ELF-1 (cell line): ENCODE measurements around the gene SPATA12.

Experiments used
- DNase-seq: peaks from one replicate; pipeline ENCODE4 v3.0.0-alpha.2; 2016; ENCODE audit warnings: low read depth, low spot score

The SPATA12 gene

GRCh38 chr3:57052662-57053061, 7.8 kb upstream of the SPATA12 start:
- DNase-seq = peak; percentile 61

DNA sequence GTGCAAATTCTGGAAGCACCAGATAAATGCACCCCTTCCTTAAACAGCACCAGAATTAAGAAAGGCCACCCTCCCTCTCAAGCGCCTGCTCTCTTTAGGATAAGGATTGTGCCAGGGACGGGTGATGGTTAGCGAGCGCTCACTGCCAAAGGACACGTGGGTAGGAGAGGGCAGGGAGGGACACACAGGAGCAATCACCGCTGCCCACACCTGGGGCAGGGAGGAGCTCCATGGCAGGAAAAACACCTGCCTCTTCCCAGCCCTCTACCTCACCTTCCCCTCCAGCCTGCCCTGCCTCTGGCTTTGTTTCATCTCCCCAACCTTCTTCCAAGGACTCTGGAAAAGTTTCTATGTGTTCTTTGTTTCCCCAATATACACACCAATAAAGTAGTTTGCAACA, 7.3 kb upstream of the SPATA12 start:
- DNase-seq = no peak

GRCh38 chr3:57057351-57057750, 3.1 kb upstream of the SPATA12 start:
- no peak for DNase-seq

GRCh38 chr3:57059411-57059810, 1.1 kb upstream of the SPATA12 start:
- peak; percentile 46 for DNase-seq

- no peak for DNase-seq
These were observed 1.1 kb downstream of the SPATA12 start for GRCh38 chr3:57061556-57061955.

DNA sequence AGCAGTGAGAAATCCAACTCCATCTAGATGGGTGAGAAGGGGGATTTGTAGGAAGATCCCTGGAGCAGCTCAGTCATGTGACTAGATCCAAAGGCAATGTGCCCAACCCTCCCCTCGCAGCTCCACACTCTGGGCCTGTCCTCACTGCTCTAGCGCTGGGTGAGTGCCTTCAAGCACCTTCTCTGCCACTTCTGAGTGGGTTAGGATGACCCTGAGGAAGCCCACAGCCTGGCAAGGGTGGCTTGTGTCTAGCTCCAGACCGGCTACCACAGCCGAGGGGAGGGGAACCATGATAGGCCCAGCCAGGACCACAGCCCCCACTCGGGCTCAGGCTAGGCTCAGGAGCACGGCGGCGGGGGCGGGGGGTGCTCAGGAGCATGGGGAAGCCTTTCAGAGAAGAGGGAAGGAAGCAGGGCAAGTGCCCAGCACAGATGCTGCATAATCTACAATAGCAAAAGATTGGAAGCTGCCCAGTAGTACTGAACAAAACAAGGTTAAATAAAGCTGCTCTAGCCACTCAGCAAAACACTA, 1.7 kb downstream of the SPATA12 start:
- DNase-seq = peak; percentile 45

GRCh38 chr3:57063032-57063431, 2.6 kb downstream of the SPATA12 start:
- DNase-seq = no peak

GRCh38 chr3:57064001-57064400, 3.5 kb downstream of the SPATA12 start:
- DNase-seq = no peak

DNA sequence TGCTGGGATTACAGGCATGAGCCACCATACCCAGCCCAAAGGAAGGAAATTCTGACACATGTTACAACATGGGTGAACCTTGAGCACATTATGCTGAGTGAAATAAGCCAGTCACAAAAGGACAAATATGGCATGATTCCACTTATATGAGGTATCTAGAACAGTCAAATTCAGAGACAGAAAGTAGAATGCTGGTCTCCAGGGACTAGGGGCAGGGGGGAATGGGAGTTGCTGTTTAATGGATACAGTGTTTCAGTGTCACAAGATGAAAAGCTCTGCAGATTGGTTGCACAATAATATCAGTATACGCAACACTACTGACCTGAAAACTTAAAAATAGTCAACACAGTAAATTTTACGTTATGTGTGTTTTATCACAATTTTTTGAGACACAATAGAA, 4.1 kb downstream of the SPATA12 start:
- no peak for DNase-seq

DNA sequence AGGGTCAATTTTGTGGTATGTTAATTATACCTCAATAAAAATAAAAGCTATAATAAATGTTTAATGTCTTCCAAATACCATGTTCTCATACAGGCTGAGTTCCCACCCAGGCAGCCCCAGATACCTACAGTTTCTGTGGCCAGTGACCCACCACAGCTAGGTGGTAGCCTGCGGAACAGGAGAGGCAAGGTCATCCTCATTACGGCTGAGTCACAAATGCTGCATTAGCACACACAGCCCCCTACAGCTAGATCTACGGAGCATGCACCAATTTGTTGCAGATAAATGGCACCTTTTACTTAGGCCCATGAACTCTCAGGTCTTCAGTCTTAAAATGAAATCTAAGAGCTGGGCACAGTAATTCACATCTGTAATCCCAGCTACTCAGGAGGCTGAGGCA, 5.1 kb downstream of the SPATA12 start:
- DNase-seq = peak; percentile 58

GRCh38 chr3:57066471-57066870, 6.0 kb downstream of the SPATA12 start:
- DNase-seq = no peak

DNA sequence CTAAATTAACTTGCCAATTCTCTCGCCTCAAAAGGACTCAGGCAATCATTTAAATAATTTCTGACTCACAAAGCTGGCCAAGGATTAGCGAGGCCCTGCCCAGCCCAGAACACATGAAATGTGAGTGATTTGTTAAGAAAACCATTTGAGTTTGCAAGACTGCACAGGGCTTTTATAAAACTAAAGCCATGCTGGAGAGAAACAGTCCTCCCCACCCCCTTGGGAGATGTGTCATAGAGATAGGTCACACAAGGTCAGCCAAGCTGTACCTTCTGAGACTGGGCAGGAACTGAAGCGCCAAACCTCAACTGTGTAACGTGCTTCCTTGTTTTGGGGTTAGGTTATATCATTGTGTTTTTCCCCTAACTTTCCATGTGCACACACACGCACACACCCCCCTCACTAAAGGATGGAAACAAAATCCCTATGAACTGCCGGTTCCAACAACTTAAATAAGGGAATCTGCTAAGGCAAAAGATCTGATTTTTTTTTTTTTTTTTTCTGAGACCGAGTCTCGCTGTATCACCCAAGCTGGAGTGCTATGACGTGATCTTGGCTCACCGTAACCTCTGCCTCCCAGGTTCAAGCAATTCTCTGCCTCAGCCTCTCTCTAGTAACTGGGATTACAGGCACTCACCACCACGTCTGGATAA, 8.1 kb downstream of the SPATA12 start:
- DNase-seq = no peak

- DNase-seq = no peak
These were observed 9.0 kb downstream of the SPATA12 start for GRCh38 chr3:57069503-57069902.

GRCh38 chr3:57073628-57074027, 13.2 kb downstream of the SPATA12 start:
- no peak for DNase-seq

- no peak for DNase-seq
These were observed 13.7 kb downstream of the SPATA12 start for GRCh38 chr3:57074135-57074534.

- no peak for DNase-seq
These were observed 16.0 kb downstream of the SPATA12 start for GRCh38 chr3:57076422-57076951.

DNA sequence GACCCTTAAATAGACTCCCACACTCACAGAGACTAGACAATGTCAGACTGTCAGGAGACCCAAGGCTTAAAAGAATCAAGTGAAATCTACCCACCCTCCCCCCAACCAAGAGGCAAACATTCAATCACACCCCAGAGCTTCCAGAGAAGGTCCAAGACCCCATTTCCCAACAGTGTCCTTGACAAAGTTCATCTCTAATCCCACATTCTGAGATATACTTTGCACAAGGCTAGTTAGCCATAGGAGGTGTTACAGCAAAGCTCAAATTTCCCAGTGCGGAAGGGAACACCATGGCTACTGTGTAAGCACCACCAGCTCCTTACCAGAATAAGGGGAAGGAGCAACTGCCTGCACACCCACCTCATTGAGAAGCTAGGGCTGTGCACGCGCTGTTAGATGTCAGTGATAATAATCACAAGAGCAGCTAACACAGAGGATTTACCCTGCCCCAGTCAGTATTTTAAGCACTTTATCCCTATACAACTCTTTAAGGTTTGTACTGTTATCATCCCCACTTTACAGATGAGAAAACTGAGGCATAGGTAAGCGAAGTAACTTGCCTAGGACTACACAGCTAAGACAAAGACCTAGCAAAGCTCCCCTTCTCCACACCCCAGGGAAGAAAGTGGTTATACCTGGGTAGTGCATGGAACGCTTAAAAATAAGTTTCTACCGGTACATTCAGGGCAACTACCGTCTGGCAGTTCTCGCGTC, 17.3 kb downstream of the SPATA12 start:
- DNase-seq = no peak

DNA sequence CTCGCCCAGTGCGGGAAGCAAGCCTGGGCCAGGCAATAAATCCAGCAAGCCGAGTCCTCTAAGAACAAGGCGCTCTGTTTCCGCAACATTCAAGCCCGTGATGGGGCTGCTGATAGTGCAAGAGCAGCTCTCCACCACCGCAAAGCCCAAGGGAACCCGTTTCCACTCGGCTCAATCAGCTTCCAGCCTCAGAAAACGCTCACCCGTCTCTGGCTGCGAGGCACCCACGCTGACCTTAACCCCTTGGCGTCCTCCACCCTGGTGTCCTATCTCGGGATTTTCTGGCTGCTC, 17.8 kb downstream of the SPATA12 start:
- DNase-seq = no peak

- peak; percentile 74 for DNase-seq
These were observed 18.4 kb downstream of the SPATA12 start for GRCh38 chr3:57078635-57079473.

DNA sequence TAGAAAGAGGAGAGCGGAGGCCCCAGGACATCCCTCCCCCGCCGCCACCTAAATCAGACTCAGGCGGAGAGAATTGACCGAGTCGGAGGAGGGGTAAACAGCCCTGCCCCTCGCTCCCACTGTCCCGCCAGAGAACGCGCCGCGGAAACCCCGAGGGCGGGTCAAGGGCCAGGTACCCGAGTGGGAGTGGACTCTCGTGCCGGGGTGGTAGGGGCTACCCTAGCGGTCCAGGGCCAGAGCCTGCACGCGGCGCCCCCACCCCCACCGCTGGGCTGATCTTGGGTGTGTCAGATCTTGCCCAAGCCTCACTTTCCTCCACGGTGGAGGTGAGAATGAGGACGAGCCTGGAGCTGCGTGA, 19.0 kb downstream of the SPATA12 start:
- DNase-seq = peak; percentile 61

DNA sequence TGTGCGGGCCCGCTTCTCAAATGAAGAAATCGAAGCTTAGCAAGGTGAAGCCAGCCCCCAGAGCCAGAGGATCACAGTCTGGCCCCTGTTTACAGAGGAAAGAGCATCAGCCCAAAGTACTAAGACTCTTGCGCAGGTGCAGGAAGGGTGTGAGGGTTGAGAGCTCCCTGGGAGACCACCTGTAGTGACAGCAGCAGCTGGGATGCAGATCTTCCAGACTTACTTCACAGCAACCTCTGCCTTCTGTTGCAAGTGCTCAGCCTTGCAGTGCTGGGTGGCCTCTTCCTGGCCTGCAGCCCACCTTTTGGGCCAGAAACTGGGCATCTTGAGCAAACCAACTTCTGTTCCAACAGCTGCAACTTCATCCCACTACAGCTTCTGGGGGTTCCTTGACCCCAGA, 19.7 kb downstream of the SPATA12 start:
- peak; percentile 29 for DNase-seq

DNA sequence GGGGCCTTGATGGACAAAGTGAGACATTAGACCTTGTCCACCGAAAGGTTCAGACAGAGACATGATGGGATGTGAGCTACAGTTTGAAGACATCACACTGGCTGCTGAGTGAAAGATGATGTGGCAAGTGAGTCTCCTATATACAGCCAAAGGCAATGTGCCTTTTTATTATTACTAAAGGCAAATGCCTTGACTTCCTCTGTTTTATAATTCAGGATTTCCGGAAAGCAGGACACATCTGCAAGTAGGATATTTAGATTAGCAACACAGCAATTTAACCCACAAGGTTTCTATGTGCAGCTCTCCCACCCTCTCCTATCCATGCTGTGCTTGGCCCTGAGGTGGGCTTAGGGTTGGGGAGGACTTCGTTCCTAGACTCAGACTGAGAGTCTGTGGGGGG, 20.7 kb downstream of the SPATA12 start:
- DNase-seq = no peak
